GM03348 (cell line): Measurements from ENCODE around the gene RBM33.
A peak's percentile ranks its signal among the peaks of the same experiment; 100 is the strongest.

Experiments
- DNase-seq: peaks from one replicate; pipeline ENCODE4 v3.0.0; 2012; ENCODE audit warnings: low spot score

Gene RBM33

GRCh38 chr7:155724327-155725005, 80.0 kb downstream of the RBM33 start:
- no peak for DNase-seq

- no peak for DNase-seq
Observed at GRCh38 chr7:155725006-155725355, 80.5 kb downstream of the RBM33 start.

- no peak for DNase-seq
Observed at GRCh38 chr7:155727616-155728015, 83.2 kb downstream of the RBM33 start.

DNA sequence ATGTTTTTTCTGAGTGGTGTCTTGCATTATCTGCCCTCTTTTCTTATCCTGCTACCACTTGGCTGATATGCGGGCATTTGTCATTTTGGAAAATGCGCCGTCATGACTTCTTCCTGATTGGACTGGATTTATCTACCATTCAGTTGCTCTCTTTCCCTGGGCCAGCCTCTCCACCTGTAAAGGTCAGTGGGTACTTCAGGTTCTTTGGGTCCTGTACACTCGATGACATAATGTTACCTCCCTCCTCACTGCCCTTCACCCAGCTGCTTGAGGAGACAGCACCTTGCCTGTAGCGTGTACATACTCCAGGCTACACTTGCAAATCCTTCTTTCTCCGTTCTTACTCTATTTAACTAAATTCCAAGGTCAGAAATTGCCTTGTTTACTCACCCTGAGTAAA, 83.7 kb downstream of the RBM33 start:
- no peak for DNase-seq

- DNase-seq: no peak
Observed at GRCh38 chr7:155729847-155730246, 85.4 kb downstream of the RBM33 start.

DNA sequence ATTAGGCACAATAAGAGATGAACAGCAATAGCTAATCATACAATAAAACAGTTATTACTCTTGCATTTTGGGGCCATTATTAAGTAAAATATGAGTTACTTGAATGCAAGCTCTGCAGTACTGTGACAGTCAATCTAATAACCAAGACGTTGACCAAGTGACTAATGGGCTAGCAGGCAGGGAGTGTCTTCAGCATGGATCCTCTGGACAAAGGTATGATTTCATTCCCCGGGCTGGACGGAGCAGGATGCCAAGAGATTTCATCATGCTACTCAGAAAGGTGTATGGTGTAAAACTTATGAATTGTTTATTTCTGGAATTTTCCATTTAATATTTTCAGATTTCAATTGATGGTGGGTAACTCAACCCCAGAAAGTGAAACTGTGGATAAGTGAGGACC, 86.9 kb downstream of the RBM33 start:
- no peak for DNase-seq

DNA sequence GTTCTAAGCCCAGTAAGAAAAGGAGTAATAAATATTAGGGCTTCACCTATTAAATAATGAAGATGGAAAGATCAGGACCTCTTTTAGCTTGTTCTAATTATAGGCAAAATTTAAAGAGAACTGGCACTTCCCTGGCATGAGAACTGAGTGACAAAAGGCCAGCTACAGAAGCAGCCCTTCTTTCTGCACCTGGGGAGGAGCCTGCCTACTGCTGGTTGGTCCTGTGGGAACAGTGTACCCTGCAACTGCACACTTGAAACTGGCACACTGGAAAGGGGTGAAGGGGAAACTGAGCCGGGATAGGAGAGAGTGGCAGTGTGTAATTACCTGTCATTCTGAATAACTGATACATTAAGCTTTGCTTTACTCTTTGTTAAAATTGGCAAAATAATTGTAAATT, 87.4 kb downstream of the RBM33 start:
- DNase-seq: no peak

- DNase-seq: no peak
Observed at GRCh38 chr7:155732286-155732685, 87.8 kb downstream of the RBM33 start.

DNA sequence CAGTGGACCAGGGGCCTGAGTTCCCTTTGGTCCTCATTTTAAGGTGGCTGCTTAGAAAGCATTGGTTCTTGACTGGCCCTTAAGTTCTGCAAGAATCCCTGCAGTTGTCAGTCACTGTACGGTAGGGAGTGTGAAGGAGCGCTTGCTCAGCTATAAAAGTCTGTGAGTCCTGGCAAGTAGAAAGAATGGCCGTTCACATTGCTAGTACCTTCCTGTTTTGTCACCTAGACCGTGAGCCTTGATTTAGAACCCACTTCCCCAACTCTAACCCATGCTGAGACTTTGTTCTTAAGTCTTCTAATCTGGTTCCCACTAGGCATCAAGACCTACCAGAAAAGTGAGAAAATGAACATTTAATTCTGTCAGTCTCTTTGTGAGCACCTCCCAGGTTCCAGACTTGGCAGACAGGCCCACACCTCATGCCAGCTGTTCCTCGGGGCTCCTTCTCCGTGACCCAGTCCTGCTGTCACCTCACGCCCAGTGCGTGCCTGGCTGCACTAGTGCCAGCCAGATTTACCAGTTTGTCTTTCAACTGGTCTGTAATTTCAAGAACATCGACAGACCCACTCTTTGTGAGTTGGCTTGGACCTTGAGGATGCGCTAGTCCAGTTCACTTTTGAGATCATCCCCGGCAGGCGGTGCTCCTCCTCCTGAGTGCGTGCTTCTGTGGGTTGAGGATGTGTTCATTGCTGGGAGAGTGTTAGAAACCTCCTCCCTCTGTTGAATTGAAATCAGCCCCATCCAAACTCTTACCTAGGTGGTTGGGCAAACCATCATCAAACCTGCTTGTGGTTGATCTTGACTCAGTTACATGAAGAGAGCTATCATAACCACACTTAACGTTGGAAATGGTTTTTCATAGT, 89.4 kb downstream of the RBM33 start:
- DNase-seq: no peak

DNA sequence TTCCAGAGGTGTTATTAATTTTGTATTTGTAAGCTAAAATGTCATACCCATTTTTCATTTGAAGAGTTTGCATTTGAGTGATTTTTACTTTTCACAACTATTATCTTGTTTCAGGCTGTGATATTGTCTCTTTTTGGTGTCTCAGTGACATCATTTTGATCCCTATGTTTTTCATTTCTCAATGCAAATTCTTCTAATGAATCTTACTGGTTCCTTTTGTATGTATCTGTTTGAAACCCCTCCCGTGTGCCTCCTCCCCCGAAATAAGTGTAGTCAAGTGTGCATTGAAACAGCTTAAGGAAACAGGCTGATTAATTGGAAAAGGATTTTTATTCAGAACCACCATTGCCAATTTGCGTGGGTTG, 90.0 kb downstream of the RBM33 start:
- DNase-seq: no peak

DNA sequence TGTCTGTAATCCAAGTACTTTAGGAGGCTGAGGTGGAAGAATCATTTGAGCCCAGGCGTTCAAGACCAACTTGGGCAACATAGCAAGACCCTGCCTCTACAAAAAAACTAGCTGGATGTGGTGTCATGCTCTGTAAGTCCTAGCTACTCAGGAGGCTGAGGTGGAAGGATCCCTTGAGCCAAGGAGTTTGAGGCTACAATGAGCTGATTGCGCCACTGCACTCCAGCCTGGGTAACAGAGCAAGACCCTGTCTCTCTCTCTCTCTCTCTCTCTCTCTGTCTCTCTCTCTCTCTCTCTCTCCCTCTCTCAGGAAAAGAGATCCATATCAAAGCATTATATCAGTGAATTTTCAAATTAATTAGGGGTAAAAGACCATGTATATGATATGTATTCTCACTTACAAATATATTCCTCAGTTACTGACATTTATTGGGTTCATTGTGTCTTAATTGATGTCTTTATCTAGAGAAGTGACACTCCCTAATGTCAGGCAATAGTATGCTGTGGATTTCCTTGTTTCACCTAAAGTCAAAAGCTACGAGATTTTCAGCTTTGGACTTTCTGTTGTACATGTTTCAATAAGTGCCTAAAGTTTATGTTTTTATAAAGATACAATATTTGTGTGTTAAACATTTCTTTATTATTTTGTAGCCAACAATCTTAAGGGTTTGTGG, 91.1 kb downstream of the RBM33 start:
- DNase-seq: no peak

DNA sequence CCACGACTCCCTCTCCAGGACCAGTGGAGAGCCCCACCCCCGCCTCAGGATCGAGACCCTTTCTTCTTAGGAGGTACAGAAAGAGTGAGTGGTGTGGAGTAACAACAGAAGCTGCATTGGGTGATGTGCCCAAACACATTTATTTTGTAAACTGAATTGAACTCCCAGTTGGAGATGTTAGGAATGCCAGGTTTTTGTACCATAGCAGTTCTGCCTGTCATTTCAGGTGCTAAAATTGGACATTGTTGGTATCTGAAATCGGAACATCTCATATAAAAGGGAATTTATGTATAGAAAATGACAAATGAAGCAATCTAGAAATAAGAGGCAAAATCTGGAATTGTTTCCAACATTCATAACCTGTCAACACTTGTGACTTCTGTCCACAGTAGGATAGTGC, 93.1 kb downstream of the RBM33 start:
- DNase-seq: no peak

DNA sequence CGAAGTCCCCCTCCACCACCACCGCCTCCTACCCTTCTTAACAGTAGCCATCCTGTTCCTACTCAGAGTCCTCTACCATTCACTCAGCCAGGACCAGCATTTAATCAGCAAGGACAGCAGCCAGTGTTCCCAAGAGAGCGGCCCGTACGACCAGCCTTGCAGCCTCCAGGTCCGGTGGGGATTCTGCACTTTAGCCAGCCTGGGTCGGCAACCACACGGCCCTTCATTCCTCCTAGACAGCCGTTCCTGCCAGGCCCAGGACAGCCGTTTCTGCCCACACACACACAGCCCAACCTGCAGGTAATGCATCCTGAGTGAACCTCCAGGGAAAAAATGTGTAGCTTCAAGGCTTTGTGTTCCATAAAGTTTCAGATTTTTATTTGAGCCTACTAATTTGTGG, 93.6 kb downstream of the RBM33 start:
- DNase-seq: no peak

DNA sequence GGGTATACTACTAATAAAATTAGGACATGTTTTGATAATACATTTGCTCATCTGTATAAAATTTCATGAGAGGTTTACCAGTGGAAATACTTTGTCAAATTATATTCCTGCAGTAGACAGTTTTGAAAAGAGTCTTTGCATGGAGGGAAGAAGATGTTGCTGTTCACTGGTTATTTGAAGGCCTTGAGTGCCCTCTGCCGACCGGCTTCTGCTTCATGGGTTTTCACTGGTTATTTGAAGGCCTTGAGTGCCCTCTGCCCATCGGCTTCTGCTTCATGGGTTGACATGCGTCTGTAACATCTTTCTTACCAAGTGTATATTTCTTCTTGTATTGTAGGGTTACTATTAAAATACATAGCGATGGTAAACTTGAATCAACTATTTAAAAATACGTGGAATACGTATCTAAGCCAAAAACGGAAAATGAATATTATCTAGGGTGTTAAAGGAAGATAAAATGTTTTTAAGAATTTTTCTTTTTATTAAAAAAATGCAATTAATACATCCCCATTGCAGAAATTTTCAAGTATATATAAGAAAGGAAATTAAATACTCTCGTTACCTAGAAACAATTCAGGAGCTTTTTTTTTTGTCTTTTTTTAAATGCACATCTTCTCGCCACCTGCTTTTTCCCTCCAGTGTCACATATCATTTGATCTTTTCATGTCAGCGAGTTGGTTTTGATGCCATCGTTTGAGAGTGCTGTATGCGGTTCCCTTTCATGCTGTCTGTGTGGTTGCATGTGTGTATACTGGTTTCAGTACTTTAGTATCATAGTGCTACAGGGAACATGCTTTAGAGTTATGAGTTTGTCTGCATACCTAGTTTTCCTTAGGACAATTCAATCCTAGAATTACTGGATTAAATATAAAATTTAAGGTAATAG, 94.4 kb downstream of the RBM33 start:
- peak; percentile 73 for DNase-seq

GRCh38 chr7:155739538-155740143, 95.2 kb downstream of the RBM33 start:
- no peak for DNase-seq

- DNase-seq: no peak
Observed at GRCh38 chr7:155741082-155741481, 96.6 kb downstream of the RBM33 start.

DNA sequence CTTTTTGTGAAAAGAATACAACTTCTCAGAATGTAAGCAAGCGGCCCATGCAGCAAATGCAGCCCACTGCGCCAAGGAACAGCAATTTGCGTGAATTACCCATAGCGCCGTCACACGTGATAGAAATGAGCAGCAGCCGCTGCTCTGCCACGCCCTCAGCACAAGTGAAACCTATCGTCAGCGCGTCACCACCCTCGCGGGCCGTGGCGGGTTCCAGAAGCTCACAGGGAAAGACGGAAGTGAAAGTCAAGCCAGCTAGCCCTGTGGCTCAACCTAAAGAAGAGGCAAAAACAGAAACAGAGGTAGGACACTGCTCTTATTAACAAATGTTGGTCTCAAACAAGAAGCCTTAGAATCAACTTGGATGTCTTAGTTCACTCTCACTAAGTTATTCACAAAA, 97.3 kb downstream of the RBM33 start:
- no peak for DNase-seq

- no peak for DNase-seq
Observed at GRCh38 chr7:155743177-155743576, 98.7 kb downstream of the RBM33 start.

GRCh38 chr7:155744971-155745683, 100.7 kb downstream of the RBM33 start:
- no peak for DNase-seq

- no peak for DNase-seq
Observed at GRCh38 chr7:155745737-155746136, 101.3 kb downstream of the RBM33 start.

- no peak for DNase-seq
Observed at GRCh38 chr7:155746188-155746587, 101.7 kb downstream of the RBM33 start.
